GM19239 (cell line): ENCODE data around the gene PEX26.
"Not testable (repeated sequence)": the region's sequence is repeated elsewhere in the genome, so short reads cannot be mapped to it uniquely, and the experiment has no call there.

Experiments
- DNase-seq: peaks from one replicate; pipeline ENCODE4 v3.0.0; 2011; ENCODE audit warnings: low spot score; ENCODE audit not compliant: insufficient read length
- FAIRE-seq: peaks from 2 replicates; lab custom pipeline; 2011; peaks lifted over from hg19 to GRCh38; lab: Jason Lieb, UNC

PEX26 gene

DNA sequence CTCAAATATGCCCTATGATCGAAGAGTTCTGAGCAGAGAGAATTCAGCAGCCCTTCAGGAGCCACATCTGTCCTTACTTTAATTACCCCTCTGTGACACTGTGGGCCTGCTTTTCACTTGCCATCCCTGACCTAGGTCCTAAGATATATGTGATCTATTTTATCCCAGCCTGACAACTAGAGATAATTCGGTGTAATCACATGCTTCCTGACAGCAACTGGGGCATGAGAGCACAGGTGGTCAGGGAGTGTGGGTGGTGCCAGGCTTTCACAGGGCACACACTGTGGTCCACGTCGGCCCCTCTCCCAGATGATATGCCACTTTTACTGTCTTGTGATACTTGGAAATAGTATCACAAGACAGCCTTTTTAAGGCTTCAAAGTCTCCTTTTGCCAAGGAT, 36.7 kb downstream of the PEX26 start:
- no peak for DNase-seq
- no peak for FAIRE-seq

DNA sequence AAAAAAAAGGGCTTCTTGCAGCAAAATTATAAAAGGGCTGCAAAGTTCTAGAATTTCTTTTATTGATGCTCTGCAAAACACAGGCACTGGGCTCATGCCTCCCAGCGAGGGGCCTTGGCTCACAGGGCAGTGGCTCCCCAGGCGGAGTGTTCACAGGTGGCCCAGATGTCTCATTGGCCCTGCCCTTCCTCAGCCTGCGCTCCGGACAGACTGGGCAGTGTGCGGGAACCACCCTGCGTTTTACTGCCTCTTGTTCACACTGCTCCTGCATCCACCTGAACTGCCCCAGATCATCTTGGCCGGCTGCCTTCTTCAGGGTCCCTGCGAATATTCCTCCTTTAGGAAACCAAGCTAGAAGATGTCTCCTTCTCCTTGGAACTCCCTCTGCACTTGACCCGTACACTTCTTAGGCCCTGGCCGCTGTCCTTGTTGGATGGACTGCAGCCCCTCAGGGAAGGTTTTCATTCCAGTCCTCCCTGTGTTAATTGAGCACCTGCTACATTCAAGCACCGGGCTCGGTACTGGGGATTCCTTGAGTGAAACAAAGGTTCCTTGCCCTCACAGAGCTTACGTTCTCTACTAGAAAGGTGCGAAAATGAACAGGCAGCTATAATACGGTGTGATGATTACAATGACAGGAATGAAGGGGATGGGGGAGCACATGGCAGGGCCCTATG, 37.3 kb downstream of the PEX26 start:
- FAIRE-seq (no peak), DNase-seq (no peak)

DNA sequence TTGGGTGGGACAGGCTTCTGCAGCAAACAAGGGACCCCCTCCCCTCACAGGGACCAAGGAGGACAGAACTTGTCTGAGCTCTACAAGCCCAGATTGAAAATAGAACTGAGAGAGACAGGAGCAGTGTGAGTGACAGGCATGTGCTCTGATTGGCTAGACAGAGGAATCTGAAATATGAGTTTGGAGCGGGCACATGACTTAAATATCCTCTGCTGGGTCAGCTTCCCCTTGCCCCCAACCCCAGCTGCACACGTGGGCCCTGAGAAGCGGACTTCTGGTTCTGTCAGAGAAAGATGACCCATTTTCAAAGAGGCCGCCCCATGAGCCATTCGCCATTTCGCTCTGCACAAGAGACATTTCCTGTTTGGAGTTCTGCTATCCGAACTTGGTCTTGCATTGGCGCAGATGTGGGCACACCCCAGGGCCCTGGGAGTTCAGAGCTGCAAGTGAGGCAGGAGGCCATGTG, 38.1 kb downstream of the PEX26 start:
- FAIRE-seq: no peak
- DNase-seq: no peak

DNA sequence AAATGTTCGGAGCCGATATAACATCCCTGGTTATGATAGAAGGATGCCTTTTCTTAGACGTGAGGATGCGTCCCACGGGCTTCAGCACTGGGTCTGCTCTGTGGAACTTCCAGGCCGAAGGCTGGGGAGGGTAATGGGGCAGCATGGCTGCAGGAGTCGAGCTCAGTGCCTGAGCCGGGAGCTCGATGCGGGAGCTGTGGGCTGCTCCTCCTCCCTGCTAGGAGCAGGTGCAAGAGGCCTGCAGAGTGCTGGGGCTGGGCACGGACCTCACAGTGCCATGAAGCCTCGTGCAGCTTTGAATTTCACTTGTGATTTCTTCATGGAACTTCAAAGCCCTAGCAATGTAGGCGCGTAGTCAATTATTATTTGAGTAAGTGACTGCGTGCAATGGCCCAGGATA, 38.8 kb downstream of the PEX26 start:
- FAIRE-seq (no peak), DNase-seq (no peak)

DNA sequence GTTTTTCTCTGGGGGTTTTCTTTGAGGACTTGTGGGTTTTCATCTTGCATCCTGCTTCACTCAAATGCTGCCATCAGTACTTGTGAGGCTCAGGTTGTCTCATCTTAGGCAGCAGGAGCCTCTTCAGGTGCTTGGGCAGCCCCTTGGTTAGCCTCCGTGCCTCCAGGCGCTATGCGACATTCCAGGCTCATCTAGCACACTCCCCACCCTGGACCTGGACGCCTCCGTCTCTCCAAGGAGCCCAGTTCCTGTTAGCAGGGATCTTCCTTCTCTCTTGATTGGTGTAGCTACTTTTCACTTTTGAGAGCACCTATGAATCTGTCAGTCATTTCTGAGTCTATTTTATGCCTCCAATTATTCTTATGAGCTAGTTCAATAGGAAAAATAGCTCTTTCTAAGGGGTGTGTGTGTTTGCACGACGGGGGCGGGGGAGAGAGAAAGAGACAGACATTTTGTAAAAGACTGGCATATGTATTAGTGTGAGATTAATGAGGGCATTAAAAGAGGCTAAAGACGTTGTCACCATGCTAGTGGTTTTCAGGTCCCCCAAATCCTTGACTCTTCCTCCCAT, 40.6 kb downstream of the PEX26 start:
- no peak for FAIRE-seq
- DNase-seq: no peak

DNA sequence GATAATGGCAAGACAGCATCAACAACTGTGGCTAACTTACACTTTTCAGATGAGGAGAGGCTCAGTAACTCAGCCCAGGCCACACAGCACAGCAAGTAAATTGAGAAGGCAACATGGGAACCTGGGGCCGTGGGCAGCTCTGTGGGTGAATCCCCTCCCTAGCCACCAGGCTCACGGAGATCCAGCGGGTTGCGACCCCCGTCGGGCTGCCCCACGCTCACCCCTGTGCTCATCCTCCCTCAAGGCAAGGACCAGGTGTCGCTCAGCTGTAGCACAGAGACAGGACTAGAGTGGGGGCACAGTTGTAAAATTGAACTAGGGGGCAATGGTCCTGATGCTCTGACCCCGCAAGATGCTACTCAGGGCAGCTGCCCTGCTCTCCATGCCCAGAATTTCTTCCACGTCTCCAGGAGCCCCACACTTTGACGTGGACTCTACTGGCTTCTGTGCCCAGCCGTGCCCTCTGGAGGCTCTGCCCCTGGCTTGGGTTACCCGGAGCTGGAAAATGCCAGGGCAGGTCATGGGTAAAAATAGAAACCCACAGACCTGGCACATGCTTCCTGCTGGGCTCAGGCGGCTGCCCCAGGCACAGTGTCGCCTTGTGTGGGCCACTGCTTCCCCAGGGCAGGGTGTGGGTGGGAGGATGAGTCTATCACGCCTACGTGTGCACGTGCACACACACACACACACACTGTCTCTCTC, 41.8 kb downstream of the PEX26 start:
- no peak for FAIRE-seq

DNA sequence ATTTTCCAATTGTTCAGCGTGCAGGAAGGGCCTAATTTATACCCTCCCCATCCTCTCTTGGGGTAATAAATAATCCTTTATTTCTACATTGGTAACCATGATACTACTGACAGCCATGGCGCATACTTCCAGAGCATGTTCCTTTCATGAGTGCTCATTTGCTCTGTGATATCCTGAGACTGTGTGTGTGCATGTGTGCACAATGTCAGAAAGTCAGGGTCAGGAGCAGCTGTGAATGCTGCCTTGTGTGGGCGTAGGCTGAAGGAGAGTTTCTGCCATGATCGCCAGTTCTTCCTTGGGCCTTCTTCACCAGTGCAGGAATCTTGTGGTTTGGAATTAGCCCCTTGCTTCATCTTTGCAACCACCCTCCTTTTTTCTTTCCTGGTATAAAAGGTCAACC, 43.1 kb downstream of the PEX26 start:
- DNase-seq: no peak
- no peak for FAIRE-seq

More for the DNA sequence above, 41.8 kb downstream of the PEX26 start:
- DNase-seq: no peak

DNA sequence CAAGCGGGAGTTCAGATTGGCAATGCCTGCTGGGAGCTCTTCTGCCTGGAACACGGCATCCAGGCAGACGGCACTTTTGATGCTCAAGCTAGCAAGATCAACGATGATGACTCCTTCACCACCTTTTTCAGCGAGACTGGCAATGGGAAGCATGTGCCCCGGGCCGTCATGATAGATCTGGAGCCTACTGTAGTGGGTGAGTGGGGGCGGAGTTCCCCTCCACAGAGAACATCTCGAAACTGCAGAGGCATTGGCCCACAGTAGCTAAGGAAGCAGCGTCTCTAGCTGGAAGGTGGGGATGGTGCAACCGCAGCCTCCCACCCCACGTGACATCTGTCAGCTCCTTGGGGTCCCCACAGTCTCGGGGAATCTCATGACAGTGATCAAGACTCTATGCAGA, 43.7 kb downstream of the PEX26 start:
- DNase-seq (no peak), FAIRE-seq (no peak)

DNA sequence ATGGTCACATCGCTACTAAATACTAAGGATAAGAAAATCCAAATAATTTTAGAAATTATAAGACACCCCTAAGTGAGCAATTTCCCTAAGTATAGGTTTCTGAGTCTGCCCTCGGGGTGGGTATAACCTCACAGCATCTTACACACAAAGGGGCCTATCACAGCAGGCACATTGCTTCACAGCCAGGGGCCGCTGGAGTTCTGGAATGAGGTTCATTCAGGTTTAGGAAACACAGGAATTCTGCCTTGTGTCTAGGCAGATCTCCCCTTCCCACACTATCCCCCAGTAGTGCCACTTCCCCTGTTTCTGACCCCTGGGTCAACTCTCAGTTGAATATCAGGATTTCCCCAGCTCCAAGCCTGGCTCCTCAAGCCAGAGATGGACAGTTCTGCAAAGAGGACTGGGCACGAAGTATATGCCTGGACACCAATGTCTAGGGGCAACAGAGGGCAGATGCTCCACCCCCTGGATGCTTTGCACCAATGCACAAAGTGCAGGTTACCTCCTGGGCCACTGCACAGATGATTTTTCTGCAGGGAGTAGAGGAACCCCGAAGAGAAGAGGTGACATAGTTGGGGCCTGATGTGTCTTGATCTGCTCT, 44.3 kb downstream of the PEX26 start:
- no peak for FAIRE-seq
- no peak for DNase-seq

DNA sequence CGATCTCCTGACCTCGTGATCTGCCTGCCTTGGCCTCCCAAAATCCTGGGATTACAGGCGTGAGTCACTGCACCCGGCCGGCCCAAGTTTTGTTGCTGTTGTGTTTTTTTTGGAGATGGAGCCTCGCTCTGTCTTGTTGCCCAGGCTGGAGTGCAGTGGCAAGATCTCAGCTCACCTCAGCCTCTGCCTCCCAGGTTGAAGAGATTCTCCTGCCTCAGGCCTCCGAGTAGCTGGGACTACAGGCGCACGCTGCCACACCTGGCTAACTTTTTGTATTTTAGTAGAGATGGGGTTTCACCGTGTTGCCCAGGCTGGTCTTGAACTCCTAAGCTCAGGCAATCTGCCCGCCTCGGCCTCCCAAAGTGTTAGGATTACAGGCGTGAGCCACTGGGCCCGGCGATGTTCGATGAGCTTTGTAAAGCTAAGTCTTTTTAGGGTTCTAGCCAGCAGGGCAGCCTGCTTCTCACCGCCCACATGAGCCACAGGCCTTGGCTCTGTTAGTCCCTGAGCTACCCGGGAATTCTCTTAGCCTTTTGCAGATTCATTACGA, 45.8 kb downstream of the PEX26 start:
- FAIRE-seq: not testable (repeated sequence)

DNA sequence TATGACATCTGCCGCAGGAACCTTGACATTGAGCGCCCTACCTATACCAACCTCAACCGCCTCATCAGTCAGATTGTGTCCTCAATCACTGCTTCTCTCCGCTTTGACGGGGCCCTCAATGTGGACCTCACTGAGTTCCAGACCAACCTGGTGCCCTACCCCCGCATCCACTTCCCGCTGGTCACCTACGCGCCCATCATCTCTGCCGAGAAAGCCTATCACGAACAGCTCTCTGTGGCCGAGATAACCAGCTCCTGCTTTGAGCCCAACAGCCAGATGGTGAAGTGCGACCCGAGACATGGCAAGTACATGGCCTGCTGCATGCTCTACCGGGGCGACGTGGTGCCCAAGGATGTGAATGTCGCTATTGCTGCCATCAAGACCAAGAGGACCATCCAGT, 48.8 kb downstream of the PEX26 start:
- FAIRE-seq (no peak), DNase-seq (no peak)

More for the DNA sequence above, 45.8 kb downstream of the PEX26 start:
- DNase-seq: not testable (repeated sequence)

DNA sequence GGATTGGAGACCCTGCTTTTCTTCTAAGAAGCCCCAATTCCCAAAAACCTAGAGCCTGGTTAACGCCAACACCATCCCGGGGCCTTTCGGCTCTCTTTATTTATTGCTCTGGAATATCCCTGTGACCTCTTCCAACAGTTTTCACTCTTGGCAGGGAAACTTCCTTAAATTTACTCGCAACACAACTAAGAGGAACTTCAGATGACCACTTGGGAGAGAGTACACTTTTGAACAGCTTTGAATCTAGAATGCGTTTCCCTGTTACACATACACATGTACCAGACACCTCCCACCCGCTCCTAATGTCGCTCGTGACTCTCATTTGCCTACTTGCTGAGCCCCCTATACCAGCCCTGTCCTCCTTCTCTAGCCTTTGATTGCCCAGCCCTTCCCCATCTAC, 52.2 kb downstream of the PEX26 start:
- no peak for FAIRE-seq

DNA sequence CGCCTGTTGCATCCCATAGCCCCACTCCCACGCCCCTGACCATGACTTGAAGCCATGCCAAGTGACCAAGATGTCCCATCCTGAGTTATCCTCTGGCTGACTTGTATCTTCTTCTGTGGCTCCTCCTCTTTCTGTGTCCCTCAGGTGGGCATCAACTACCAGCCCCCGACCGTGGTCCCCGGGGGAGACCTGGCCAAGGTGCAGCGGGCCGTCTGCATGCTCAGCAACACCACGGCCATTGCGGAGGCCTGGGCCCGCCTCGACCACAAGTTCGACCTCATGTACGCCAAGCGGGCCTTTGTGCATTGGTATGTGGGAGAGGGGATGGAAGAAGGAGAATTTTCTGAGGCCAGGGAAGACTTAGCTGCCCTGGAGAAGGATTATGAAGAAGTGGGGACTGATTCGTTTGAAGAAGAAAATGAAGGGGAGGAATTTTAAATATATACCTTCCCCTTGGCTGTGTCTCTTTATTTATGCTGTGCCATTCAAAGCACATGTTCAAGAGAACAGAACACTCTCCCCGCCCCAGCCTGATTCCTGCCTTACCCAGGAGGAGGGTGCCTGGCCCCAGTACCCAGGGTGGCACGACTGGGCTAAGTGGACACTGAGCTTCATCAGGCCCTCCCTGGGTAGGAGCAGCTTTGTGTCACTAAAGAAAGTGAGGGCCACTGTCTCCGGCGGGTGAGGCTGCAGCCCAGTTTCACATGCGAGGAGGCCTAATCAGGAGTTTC, 53.1 kb downstream of the PEX26 start:
- FAIRE-seq (no peak), DNase-seq (no peak)

More for the DNA sequence above, 52.2 kb downstream of the PEX26 start:
- DNase-seq: no peak

DNA sequence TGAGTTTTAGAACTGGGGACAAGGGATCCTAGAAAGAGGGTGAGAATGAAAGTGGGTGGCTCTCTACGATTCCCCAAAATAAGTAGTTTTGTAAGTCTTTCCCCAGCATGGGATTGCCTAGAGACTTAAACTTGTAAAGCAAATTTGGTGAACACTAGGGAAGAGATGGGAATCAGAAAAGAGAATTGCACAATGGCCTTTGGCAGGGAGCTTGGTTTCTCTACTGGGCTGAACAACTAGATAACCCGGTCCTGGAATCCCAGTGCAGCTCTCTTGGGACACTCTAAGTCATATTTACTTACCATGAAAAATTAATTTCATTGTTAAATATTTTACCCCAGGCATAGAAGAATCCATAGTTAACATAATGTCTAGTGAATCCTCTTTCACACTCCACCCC, 55.7 kb downstream of the PEX26 start:
- DNase-seq (no peak), FAIRE-seq (no peak)

DNA sequence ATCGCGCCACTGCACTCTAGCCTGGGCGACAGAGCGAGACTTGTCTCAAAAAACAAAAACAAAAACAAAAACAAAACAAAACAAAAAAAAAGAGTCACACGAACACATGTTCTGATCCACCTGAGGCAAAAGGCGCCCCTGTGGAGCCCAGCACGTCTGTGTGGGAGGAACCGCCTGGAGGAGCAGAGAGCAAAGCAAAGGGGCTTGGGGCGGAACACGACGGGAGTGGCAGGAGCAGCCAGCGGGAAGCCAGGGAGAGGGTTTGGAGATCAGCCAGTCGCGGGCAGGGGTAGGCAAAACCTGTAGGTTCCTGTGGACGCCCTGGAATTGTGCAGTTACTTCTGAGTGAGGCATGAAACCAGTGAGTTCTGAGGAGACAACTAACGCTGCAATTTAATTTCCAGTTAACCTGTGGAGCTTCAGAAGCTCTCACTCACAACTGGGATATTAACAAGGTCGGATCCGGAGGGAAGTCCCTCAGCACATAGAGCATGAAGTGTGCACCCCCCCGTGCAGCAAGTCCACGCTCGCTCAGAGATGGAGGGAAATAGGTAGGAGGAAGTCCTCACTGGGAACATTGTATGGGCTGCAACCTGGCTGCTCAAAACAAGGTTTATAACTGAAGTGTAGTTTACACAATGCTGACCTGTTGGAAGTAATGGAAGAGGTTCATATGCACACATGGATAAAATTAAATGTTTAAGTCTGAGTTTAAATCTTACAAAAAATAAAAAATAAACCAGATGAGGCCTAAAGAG, 59.0 kb downstream of the PEX26 start:
- no peak for DNase-seq
- no peak for FAIRE-seq

DNA sequence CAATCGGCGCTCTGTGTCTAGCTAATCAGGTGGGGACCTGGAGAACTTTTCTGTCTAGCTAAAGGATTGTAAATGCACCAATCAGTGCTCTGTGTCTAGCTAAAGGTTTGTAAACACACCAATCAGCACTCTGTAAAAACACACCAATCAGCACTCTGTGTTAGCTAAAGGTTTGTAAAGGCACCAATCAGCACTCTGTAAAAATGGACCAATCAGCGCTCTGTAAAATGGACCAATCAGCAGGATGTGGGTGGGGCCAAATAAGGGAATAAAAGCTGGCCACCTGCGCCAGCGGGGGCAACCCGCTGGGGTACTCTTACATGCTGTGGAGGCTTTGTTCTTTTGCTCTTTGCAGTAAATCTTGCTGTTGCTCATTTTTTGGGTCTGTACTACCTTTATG, 63.2 kb downstream of the PEX26 start:
- not testable (repeated sequence) for FAIRE-seq, DNase-seq

DNA sequence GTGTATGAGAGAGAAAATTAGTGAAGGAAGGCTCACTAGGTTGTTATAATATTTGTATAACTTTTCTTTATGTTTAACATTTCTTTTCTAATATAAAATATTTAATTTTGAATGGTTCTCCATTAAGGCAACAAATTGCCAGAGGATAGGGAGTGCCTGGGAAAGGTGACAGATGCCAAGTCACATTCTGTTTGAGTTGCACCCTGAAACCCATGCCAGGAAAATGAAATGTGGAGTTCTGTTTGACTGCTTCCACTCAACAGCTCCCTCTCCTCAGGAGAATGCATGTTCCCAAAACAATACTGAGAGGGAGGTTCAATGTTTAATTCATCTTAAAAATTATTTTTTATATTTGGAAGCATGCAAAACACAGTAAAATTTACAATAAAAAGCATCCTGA, 66.3 kb downstream of the PEX26 start:
- no peak for FAIRE-seq
- no peak for DNase-seq

DNA sequence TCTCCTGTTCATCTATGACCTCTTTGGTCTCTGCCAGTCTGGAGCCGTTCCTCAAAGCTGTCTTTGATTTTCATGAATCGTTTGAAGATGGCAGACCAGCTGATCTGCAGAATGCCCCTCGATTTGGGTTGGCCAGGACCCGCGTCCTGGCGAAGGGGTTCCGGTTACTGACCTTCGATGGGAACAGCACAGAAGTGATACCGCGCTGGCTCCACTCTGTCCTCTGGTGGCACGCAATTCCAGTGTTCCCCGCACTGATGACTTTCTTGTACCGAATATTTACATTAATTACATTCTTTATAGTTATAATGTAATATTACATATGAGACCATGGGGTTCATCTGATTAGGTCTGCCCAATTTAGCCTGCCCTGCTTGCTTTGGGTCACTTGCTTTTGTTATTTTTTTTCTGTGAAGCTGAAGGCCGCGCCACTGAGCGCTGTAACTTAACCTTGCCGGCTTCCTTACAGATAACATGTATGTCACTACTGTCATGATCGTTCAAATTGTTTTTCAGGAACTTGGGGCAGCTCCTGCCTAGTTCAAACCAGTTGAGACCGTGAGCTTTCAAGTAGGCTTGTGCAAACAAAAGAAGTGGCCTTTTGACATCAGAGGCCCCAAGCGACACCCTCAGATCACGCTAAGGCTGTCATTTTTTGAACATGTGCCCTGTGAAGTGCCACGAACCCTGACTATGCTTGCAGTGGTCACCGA, 68.0 kb downstream of the PEX26 start:
- FAIRE-seq (no peak), DNase-seq (no peak)

DNA sequence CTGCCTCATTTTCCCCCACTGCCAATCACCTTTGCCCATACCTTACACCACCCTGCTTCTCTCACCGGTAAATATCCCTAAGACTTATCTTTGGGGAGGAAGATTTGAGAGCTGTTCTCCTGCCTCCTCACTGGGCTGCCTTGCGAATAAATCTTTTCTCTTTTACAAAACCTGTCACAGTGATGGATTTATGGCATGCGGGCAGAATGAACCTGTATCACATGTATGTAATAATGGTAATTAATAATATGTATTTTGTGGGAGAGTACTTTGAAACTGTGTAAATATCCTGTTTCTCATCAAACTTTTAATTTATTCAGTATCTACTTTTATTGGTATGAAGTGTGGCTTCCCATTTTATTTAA, 68.6 kb downstream of the PEX26 start:
- FAIRE-seq: no peak
- no peak for DNase-seq
